Subcutaneous adipose tissue (tissue), 4 donors: ENCODE measurements around the gene CAMK2G. TPM values are rescaled to one million over a fixed set of nuclear protein-coding genes. Genes with fewer than 3 reads are reported as not detected.

Source experiments
- CTCF ChIP-seq: fragments of 450-650 bp; IDR thresholded peaks from one replicate; pipeline ENCODE4 v1.5.1; 2016; ENCODE audit warnings: low read depth, mild to moderate bottlenecking, control low read depth, antibody characterized with exemption, moderate library complexity
- total RNA-seq, 4 donors: library from RNA; depleted of rRNA; stranded (reverse); fragments of >200 nt; gene quantifications; one replicate each; pipeline ENCODE4 v1.1.0, GENCODE V29; 2016

Gene CAMK2G
- total RNA-seq, 4 donors from 2014 or later: 13.2 to 43.9 (median 23.6) TPM

GRCh38 chr10:73879296-73880173, 5.2 kb upstream of the CAMK2G start:
- no peak for TF ChIP-seq CTCF

GRCh38 chr10:73878365-73878764, 4.0 kb upstream of the CAMK2G start:
- TF ChIP-seq CTCF: no peak

GRCh38 chr10:73877533-73878160, 3.3 kb upstream of the CAMK2G start:
- no peak for TF ChIP-seq CTCF

GRCh38 chr10:73876971-73877370, 2.6 kb upstream of the CAMK2G start:
- no peak for TF ChIP-seq CTCF

- TF ChIP-seq CTCF: no peak
Measured at GRCh38 chr10:73876566-73876965, 2.2 kb upstream of the CAMK2G start.

- TF ChIP-seq CTCF: no peak
Measured at GRCh38 chr10:73876157-73876556, 1.8 kb upstream of the CAMK2G start.

- TF ChIP-seq CTCF: no peak
Measured at GRCh38 chr10:73875139-73875475, 752 bp upstream of the CAMK2G start.
